Panc1 (cell line): Measurements from ENCODE around the gene ZFHX2. TPM values are rescaled to one million over a fixed set of nuclear protein-coding genes. Genes with fewer than 3 reads are reported as not detected.

Source experiments
- ATAC-seq: fragments of 200-7000 bp; cut with Tn5 transposase; 2 replicates; pipeline ENCODE4 v1.9.1; 2020; ENCODE audit warnings: mild to moderate bottlenecking, moderate library complexity
- BruUV-seq: library from RNA; stranded (reverse); fragments of 400-500 nt; replicated peaks from 2 replicates; lab custom pipeline; 2021; lab: Mats Ljungman, UMichigan
- CTCF ChIA-PET: fragments of 300-600 bp; sonication (Branson Sonifier 250); formaldehyde crosslinking; loops from one replicate; lab custom pipeline; 2022; ENCODE audit warnings: antibody characterized with exemption; lab: Charles Lee
- POLR2A ChIA-PET: fragments of 300-600 bp; sonication (Branson Sonifier 250); formaldehyde crosslinking; loops from one replicate; lab custom pipeline; 2022; ENCODE audit warnings: antibody characterized with exemption; lab: Charles Lee
- DNase-seq: peaks from one replicate; pipeline ENCODE4 v3.0.0-alpha.2; 2010; ENCODE audit warnings: low read depth, low spot score
- H3K27ac ChIP-seq: 2 replicates; pipeline ENCODE4 v1.5.1; 2011; ENCODE audit warnings: mild to moderate bottlenecking, low read length, inconsistent platforms
- H3K27me3 ChIP-seq: fragments of 200-500 bp; sonication (Bioruptor generic); 2 replicates; pipeline ENCODE4 v1.6.0; 2014; ENCODE audit warnings: low read length, inconsistent platforms; ENCODE audit not compliant: control insufficient read depth, insufficient read depth
- H3K36me3 ChIP-seq: fragments of 200-500 bp; sonication (Bioruptor generic); 2 replicates; pipeline ENCODE4 v1.5.1; 2014; ENCODE audit warnings: inconsistent platforms, mild to moderate bottlenecking, low read length, moderate library complexity; ENCODE audit not compliant: control insufficient read depth, insufficient read depth
- H3K4me1 ChIP-seq: 2 replicates; pipeline ENCODE4 v1.5.1; 2011; ENCODE audit warnings: inconsistent platforms, mild to moderate bottlenecking, low read length, moderate library complexity; ENCODE audit not compliant: control insufficient read depth, insufficient read depth
- H3K4me3 ChIP-seq, 2 experiments: 2 replicates each; pipeline ENCODE4 v1.5.1; 2011 to 2012; ENCODE audit warnings: low read depth in 2 of 2, low read length in 2 of 2, mild to moderate bottlenecking in 2 of 2, inconsistent platforms in 1 of 2, moderate library complexity in 1 of 2
- H3K9me3 ChIP-seq: fragments of 200-500 bp; sonication (Bioruptor generic); 2 replicates; pipeline ENCODE4 v1.5.1; 2014; ENCODE audit warnings: low read depth, mild to moderate bottlenecking, inconsistent platforms, low read length, moderate library complexity; ENCODE audit not compliant: control insufficient read depth, insufficient read depth
- CTCF ChIP-seq: fragments of 450-650 bp; IDR thresholded peaks from 2 replicates; pipeline ENCODE4 v1.5.1; 2017; ENCODE audit warnings: mild to moderate bottlenecking
- POLR2AphosphoS5 ChIP-seq: IDR thresholded peaks from 2 replicates; pipeline ENCODE4 v1.6.1; 2012; ENCODE audit warnings: mild to moderate bottlenecking, low read depth, low read length, moderate library complexity
- REST ChIP-seq, 2 experiments: IDR thresholded peaks; 2 replicates each; pipeline ENCODE4 v1.6.1; 2011 to 2012; ENCODE audit warnings: low read depth in 2 of 2, control low read depth in 1 of 2, low read length in 1 of 2, mild to moderate bottlenecking in 1 of 2, moderate library complexity in 1 of 2; ENCODE audit not compliant: insufficient read depth in 1 of 2
- SIN3A ChIP-seq: IDR thresholded peaks from 2 replicates; pipeline ENCODE4 v1.6.1; 2012; ENCODE audit warnings: low read depth, mild to moderate bottlenecking, low read length, moderate library complexity, borderline replicate concordance; ENCODE audit not compliant: insufficient read depth
- TCF7L2 ChIP-seq: IDR thresholded peaks from 2 replicates; pipeline ENCODE4 v1.6.1; 2011; ENCODE audit warnings: mild to moderate bottlenecking, low read depth, low read length, inconsistent platforms
- in situ Hi-C: cut with HindIII; loops from 2 replicates; pipeline ENCODE4 v1.10.0; 2016; ENCODE audit warnings: low sequenced_read_pairs, low pct_unique_long_range_greater_than_20kb
- intact Hi-C: fragments of 100-400 bp; cut with micrococcal nuclease; formaldehyde crosslinking; loops from one replicate; pipeline ENCODE4 v1.10.0; 2022; ENCODE audit not compliant: unreplicated experiment
- total RNA-seq: library from RNA; stranded (reverse); gene quantifications from one replicate; pipeline ENCODE4 v1.2.1, GENCODE V29; 2021; ENCODE audit not compliant: unreplicated experiment

ZFHX2 gene
- total RNA-seq, 1 experiment from 2014 or later = 2.4 TPM

DNA sequence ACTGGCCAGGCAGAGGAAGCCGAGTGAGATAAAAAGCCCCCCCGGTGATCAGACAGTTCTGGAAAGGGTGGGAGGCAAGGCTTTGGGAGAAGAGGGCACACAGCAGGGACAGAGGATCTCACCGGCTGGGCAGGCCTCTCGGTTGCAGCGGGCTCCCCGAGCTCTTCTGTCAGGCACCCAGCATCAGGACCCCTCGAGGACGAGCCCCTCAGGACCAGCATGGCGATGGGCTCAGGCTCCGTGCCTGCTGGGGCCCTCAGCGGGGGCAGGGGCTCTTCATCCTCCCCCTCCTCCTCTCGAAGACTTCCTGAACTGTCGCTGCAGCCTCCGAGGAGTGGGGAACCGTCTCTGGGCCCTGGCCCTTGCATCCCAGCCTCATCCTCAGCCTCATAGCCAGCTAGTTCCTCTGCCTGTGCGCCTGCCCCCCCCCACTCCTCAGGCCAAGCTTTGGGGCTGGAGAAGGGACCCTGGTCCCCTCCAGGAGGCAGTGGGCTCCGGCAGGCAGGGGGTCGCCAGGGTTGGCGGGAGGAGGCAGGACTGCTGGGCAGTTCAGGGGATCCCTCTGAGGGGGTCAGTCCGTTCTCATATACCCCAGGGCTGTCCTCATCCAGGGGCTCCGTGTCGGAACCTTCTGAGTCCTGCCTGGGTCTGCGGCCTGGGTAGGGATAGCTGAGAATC is 19.4 kb upstream of the ZFHX2 start:
- Histone ChIP-seq H3K4me1 (peaks cover 10% of the 10 kb centered on the region), H3K27ac (no peak overlapping the region), H3K4me3 (no peak overlapping the region), H3K27me3 (no peaks in the 10 kb centered on the region), H3K9me3 (no peaks in the 10 kb centered on the region), H3K36me3 (no peaks in the 10 kb centered on the region)
- BruUV-seq = no TSS peak
- TF ChIP-seq POLR2AphosphoS5 (no peak), TCF7L2 (no peak), CTCF (no peak), SIN3A (no peak), REST (IDR thresholded peaks at IDR 0.05; ENCODE audit: insufficient read depth in 1 of 2, low read depth in 2 of 2, low read length in 1 of 2) (no peak)
- in situ Hi-C loops = no loop called here
- POLR2A ChIA-PET = no interaction called here
- DNase-seq = no peak
- intact Hi-C loops = no loop called here
- ATAC-seq = no peak
- CTCF ChIA-PET = interaction anchor here (0.7 kb wide), 1 partner anchor 543 kb away, joined by 5 read pairs; no protein-coding TSS in a partner anchor

DNA sequence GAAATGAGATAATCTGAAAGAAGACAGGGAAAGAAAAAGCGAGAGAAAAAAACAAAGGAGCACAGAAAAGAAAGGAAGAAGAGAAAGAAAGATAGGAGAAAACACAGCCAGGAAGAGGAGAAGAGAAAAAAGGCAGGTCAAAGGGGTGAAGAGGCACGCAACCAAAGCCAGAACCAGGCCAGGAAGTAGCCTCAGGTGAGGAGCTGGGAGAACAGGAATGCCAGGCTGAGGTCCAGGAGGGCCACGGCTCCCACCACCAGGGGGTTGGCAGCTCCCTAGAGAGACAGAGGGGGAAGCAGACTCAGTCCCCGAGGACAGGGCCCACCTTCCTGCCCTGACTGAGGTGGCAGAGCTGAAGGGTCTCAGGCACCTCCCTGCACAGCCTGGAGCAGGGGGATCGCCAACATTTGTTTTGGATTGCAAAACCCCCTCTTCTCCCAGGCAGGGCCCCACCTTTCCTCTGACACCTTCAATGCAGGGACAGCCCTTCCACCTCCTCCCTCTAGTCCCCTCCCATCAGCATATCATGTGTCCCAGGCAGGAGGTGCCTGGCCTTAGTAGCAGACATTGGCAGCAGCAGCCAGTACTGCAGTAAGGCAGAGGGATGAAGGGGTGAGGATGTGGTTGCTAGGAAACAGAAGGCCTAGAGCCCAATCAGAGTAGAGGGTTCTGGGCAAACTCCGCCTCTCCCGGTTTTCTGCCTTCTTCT is 18.0 kb upstream of the ZFHX2 start:
- no TSS peak for BruUV-seq
- intact Hi-C loops = no loop called here
- DNase-seq (no peak), ATAC-seq (peak; percentile 43; the same call in 1 of the 2 replicates)
- POLR2A ChIA-PET = interaction anchor here (0.7 kb wide), 1 partner anchor 507 kb away, joined by 12 read pairs; no protein-coding TSS in a partner anchor
- CTCF ChIA-PET = no interaction called here
- in situ Hi-C loops = no loop called here
- Histone ChIP-seq H3K4me1 (peaks cover 10% of the 10 kb centered on the region), H3K9me3 (no peaks in the 10 kb centered on the region), H3K27ac (no peak overlapping the region), H3K4me3 (no peak overlapping the region), H3K27me3 (no peaks in the 10 kb centered on the region), H3K36me3 (no peaks in the 10 kb centered on the region)
- no peak for TF ChIP-seq REST (IDR thresholded peaks at IDR 0.05; ENCODE audit: insufficient read depth in 1 of 2, low read depth in 2 of 2, low read length in 1 of 2)
- TF ChIP-seq POLR2AphosphoS5 = no peak
- TF ChIP-seq SIN3A = no peak
- TF ChIP-seq CTCF = no peak
- no peak for TF ChIP-seq TCF7L2
